GM19372 (cell line): ENCODE measurements around the gene ADCK2.
"Not testable (repeated sequence)": the region's sequence is repeated elsewhere in the genome, so short reads cannot be mapped to it uniquely, and the experiment has no call there.

Experiments
- ATAC-seq: cut with Tn5 transposase; IDR thresholded peaks from one replicate; pipeline ENCODE4 v1.9.1; 2021; ENCODE audit warnings: mild to moderate bottlenecking, low read depth, moderate library complexity; ENCODE audit not compliant: unreplicated experiment

The ADCK2 gene

DNA sequence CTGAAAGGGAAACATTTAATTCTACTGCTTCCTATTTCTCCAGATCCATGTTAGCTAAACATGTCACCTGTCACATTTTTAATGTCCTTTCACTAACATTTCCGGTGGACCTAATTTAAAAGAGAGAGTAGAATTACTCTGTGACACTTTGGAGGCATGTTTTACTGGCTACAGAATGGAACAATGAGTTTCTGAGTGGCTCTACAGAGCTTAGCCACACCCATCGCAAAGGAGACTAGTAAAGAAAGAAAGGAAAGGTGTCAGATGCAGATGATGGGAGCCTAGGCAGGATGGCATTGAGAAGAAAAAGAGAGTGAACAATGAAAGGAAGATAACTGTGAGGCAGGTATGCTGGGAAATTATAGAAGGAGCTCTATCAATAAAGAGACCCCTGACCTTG lies 59.7 kb downstream of the ADCK2 start:
- ATAC-seq = no peak

DNA sequence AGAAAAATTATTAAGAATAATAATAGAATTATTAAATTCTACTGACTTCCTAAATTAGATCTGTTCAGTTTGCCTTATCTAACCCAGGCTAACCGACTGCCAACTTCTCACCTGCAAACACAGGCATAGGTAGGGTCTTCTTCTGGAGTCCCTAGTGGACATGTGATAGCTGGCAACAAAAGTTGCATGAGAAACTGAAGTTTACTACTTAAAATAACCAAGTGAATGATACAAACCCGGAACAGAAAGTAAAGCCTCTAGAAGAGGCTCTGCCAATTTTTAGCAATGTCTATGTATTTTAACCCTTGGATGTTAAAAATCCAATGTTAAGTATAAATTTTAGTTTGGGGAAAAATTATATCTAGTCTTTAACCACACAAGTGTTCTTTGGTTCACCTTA lies 61.4 kb downstream of the ADCK2 start:
- ATAC-seq = no peak

DNA sequence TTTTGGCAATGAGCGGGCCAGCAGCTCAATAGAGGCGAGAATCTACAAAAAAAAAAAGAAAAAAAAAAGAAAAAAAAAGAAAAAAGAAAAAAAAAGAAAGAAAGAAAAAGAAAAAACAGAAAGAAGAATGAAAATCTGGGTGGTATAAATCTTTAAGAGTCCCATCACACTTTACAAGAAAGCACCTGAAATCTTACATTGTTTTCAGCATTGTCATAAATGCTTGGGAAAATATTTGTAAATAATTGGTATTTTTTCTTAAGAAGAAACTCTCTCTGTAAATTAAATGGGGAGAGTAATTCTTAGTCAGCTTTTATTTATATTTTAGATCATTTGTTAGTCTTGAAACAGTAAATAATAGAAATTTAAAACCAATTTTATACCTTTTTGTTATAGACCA lies 62.0 kb downstream of the ADCK2 start:
- ATAC-seq = no peak

DNA sequence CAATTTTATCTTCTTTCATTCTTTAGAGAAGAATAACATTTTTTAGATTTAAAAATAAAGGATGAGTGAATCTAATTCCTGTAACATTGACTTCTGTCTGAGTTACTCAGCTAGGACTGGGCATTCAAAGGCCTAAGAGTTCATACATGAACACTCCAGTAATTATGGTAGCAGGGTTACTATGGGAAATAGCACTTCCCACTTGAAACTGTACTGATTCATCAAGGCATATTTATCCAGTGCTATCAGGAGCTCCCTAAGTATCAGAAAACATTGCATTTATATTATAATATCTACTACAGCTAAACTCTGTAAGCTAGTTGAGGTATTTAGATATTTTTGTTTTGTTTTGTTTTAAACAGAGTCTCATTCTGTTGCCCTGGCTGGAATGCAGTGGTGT lies 65.5 kb downstream of the ADCK2 start:
- ATAC-seq = no peak

DNA sequence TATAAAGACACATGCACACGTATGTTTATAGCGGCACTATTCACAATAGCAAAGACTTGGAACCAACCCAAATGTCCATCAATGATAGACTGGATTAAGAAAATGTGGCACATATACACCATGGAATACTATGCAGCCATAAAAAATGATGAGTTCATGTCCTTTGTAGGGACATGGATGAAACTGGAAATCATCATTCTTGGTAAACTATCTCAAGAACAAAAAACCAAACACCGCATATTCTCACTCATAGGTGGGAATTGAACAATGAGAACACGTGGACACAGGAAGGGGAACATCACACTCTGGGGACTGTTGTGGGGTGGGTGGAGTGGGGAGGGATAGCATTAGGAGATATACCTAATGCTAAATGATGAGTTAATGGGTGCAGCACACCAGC lies 70.5 kb downstream of the ADCK2 start:
- ATAC-seq = not testable (repeated sequence)

DNA sequence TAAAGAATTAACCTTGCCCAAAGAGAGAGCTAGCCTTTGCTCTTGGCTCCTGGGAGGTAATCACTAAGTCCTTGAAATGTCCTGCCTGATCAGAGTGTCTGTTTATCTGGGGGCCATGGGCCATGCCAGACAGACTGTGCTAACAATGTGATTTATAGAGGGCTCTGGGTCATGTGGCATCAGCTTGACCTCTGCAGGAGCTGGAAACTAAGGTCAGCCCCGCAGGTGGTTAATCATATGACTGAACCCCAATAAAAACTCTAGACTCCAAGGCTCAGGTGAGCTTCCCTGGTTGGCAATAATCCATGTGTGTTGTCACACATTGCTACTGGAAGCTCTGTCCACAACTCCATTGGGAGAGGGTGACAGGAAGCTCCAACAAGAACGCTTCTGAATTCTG lies 71.3 kb downstream of the ADCK2 start:
- no peak for ATAC-seq
